Right atrium auricular region (tissue), 2 donors: Measurements from ENCODE around the gene RPRD1A. TPM values are rescaled to one million over a fixed set of nuclear protein-coding genes. Genes with fewer than 3 reads are reported as not detected.

Experiments
- DNase-seq: peaks from one replicate; pipeline ENCODE4 v3.0.0-alpha.2; 2019; ENCODE audit warnings: low spot score
- H3K27ac ChIP-seq, 2 donors: fragments of 200-600 bp; sonication (generic); 1 replicate in 1 of 2; 2 replicates in 1 of 2; pipeline ENCODE4 v1.5.1; 2016 to 2019
- H3K27me3 ChIP-seq, 2 donors: fragments of 200-600 bp; sonication (generic); one replicate each; pipeline versions ENCODE4 v1.5.1 to v1.6.0; 2017 to 2019
- H3K36me3 ChIP-seq: fragments of 200-600 bp; sonication (generic); one replicate; pipeline ENCODE4 v1.5.1; 2016
- H3K4me1 ChIP-seq, 2 donors: fragments of 200-600 bp; sonication (generic); one replicate each; pipeline versions ENCODE4 v1.5.1 to v1.6.0; 2017 to 2019
- H3K4me3 ChIP-seq, 2 donors: fragments of 200-600 bp; sonication (generic); 1 replicate in 1 of 2; 2 replicates in 1 of 2; pipeline ENCODE4 v1.5.1; 2017 to 2019; ENCODE audit warnings: mild to moderate bottlenecking in 1 of 2, moderate library complexity in 1 of 2
- H3K9me3 ChIP-seq, 2 donors: fragments of 200-600 bp; sonication (generic); one replicate each; pipeline ENCODE4 v1.5.1; 2019
- total RNA-seq, 2 donors: library from RNA; depleted of rRNA; stranded (reverse); fragments of >200 nt; gene quantifications; one replicate each; pipeline ENCODE4 v1.1.0, GENCODE V29; 2016
- TF ChIP-seq, protein P1 (sequence below), 2 donors: fragments of 200-600 bp; sonication (generic); IDR thresholded peaks; one replicate each; pipeline ENCODE4 v1.5.1; 2019; ENCODE audit warnings: antibody characterized with exemption in 2 of 2

Gene RPRD1A
- total RNA-seq, 2 donors from 2014 or later, result 34.2 to 51.7 TPM

DNA sequence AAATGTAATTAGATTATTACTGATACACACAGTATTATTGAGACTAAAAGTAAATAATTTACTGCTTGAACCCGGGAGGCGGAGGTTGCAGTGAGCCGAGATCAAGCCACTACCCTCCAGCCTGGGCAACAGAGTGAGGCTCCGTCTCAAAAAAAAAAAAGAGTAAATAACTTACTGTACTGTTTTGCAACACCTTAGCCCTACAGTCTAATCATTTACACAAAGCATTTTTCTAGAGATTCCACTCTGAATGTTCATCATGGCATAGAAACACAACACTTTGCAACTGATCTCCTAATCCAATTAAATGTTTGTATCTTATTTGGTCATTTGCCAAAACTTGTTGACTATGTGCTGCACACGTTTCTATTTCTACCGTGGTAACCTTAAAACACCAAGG, 118.3 kb downstream of the RPRD1A start:
- no peak for DNase-seq
- Histone ChIP-seq H3K27ac (no peak overlapping the region), H3K36me3 (no peaks in the 10 kb centered on the region), H3K4me1 (no peaks in the 10 kb centered on the region), H3K27me3 (no peaks in the 10 kb centered on the region), H3K9me3 (peaks cover 0 to 4% of the 10 kb centered on the region in 2 donors), H3K4me3 (peak overlapping the region in 1 of 2 donors; percentile 59)
- TF ChIP-seq, protein P1, sequence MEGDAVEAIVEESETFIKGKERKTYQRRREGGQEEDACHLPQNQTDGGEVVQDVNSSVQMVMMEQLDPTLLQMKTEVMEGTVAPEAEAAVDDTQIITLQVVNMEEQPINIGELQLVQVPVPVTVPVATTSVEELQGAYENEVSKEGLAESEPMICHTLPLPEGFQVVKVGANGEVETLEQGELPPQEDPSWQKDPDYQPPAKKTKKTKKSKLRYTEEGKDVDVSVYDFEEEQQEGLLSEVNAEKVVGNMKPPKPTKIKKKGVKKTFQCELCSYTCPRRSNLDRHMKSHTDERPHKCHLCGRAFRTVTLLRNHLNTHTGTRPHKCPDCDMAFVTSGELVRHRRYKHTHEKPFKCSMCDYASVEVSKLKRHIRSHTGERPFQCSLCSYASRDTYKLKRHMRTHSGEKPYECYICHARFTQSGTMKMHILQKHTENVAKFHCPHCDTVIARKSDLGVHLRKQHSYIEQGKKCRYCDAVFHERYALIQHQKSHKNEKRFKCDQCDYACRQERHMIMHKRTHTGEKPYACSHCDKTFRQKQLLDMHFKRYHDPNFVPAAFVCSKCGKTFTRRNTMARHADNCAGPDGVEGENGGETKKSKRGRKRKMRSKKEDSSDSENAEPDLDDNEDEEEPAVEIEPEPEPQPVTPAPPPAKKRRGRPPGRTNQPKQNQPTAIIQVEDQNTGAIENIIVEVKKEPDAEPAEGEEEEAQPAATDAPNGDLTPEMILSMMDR (IDR thresholded peaks at IDR 0.05), result no peak

DNA sequence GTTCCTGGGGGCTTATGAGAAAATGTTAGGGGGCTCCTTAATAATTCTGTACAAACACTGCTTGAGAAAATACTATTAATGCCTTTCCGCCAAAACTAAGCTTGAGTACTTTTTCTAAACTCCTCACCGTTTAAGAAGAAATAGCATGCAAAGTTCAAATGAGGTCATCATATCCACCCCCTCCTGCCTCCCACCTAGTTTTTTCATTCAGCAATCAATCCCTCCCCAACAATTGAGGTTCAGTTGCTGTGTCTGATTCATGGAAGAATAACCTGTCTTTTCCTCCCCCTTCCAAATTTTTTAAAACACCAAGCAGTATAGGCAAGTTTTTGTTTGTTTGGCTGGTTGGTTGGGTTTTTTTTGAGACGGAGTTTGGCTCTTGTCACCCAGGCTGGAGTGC, 119.3 kb downstream of the RPRD1A start:
- no peak for DNase-seq
- Histone ChIP-seq H3K4me3 (no peak overlapping the region), H3K27ac (no peak overlapping the region), H3K9me3 (peaks cover 0 to 4% of the 10 kb centered on the region in 2 donors), H3K27me3 (no peaks in the 10 kb centered on the region), H3K36me3 (no peaks in the 10 kb centered on the region), H3K4me1 (no peaks in the 10 kb centered on the region)
- TF ChIP-seq, protein P1 (IDR thresholded peaks at IDR 0.05), result no peak

DNA sequence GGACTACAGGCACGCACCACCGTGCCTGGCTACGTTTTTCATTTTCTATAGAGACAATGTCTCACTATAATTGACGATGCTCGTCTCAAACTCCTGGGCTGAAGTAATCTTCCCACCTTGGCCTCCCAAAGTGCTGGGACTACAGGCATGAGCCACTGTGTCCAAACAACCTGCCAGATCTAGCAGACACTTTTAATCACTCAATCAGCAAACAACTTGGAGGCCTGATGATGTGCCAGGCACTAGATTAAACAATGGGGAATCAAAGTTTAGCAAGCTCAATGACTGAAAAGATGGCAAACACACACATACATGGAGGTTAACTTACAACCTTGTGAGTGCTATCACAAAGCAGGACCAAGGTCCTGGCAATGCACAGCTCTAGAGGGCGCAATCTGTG, 124.7 kb downstream of the RPRD1A start:
- Histone ChIP-seq H3K9me3 (no peaks in the 10 kb centered on the region), H3K27ac (no peak overlapping the region), H3K36me3 (no peaks in the 10 kb centered on the region), H3K4me1 (peaks cover 0 to 19% of the 10 kb centered on the region in 2 donors), H3K4me3 (no peak overlapping the region), H3K27me3 (no peaks in the 10 kb centered on the region)
- TF ChIP-seq, protein P1 (IDR thresholded peaks at IDR 0.05), result no peak
- no peak for DNase-seq

DNA sequence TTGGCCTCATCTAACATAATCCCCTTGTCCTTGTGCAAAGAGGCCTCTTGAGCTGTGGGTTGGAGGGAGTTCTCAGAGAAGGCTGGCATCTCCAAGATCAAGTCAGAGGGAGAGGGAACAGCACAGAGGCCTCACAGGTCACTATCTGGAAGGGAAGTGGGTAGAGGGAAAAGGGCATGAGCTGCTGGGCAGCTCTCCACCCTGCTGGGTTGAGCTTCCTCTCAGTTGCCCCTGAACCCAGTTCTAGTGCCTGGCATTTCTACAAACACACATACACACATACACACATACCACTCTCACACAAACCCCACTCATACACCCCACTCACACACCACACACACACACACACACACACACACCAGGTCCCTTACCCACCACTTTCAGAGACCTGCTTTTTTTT, 125.2 kb downstream of the RPRD1A start:
- no peak overlapping the region for H3K27ac ChIP-seq
- no peaks in the 10 kb centered on the region for H3K27me3 ChIP-seq
- H3K36me3 ChIP-seq, result no peaks in the 10 kb centered on the region
- TF ChIP-seq, protein P1 (IDR thresholded peaks at IDR 0.05), result no peak
- no peaks in the 10 kb centered on the region for H3K9me3 ChIP-seq
- peaks cover 0 to 19% of the 10 kb centered on the region in 2 donors for H3K4me1 ChIP-seq
- H3K4me3 ChIP-seq, result no peak overlapping the region
- DNase-seq, result no peak

DNA sequence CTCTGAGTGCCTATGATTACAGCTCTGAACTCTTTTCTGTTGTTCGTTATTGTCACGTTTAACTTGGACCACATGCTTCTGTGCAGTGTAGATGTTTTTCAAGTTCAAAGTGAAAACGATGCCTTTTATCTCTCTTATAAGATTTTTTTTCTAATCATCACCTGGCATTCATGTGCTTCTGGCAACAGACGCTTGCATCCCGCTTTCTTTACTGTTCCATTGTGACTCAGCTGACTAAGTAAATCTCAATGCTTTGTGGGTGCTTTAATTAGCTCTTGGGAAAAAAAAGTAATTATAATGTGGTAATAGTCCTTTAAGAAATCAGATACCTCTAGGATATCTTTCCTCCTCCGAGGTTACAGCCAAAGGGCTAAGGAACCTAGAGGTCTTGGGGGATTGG, 126.1 kb downstream of the RPRD1A start:
- H3K9me3 ChIP-seq, result no peaks in the 10 kb centered on the region
- no peak for DNase-seq
- no peak overlapping the region for H3K27ac ChIP-seq
- peaks cover 0 to 19% of the 10 kb centered on the region in 2 donors for H3K4me1 ChIP-seq
- no peaks in the 10 kb centered on the region for H3K27me3 ChIP-seq
- H3K36me3 ChIP-seq, result no peaks in the 10 kb centered on the region
- no peak overlapping the region for H3K4me3 ChIP-seq
- TF ChIP-seq, protein P1 (IDR thresholded peaks at IDR 0.05), result no peak

Other genes starting within 250 kb of the RPRD1A start
- 10 to 100 TPM; 15.9 to 20.0 TPM for gene SLC39A6, start 61.8 kb upstream of the RPRD1A start, total RNA-seq
- gene ELP2, start 62.3 kb upstream of the RPRD1A start, total RNA-seq, result 10 to 100 TPM; 21.7 to 31.4 TPM
- under 1 TPM; 0.11 to 0.51 TPM for gene MOCOS, start 119.9 kb upstream of the RPRD1A start, total RNA-seq
- 100 to 1,000 TPM in 1 of 2 donors, 10 to 100 TPM in 1; 66.0 to 114 TPM for gene FHOD3, start 230.2 kb upstream of the RPRD1A start, total RNA-seq